HG03066 (cell line): Measurements from ENCODE around the gene SREBF2.

Experiments used
- ATAC-seq: cut with Tn5 transposase; IDR thresholded peaks from one replicate; pipeline ENCODE4 v1.9.1; 2021; ENCODE audit warnings: low read depth; ENCODE audit not compliant: unreplicated experiment

The SREBF2 gene

GRCh38 chr22:41832553-41833368, at the start of gene SREBF2:
TSS of gene SREBF2 (plus strand) at chr22:41833105. CDS start at chr22:41833271, 166 bp downstream.
- peak; percentile 91 for ATAC-seq

- ATAC-seq, result no peak
Measured at GRCh38 chr22:41787331-41787730, 45.6 kb upstream of the SREBF2 start.

DNA sequence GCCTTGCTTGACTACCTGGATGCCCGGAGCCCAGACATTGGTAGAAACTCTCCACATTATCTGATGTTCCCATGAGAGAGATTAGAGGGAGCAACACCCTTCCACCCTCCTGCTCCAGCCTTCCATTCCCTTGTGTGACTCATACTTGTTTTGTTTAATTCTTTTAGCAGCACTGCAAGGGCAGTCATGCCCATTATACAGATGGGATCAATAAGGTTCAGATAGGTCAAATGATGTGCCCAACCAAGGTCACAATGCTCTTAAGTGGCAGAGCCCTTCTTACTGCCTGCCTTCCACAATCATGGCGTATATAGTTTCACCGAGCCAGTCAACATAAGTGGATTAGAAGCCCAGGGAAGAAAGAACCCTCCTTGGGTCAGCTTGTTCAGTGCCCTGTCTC, 39.0 kb upstream of the SREBF2 start:
- no peak for ATAC-seq

DNA sequence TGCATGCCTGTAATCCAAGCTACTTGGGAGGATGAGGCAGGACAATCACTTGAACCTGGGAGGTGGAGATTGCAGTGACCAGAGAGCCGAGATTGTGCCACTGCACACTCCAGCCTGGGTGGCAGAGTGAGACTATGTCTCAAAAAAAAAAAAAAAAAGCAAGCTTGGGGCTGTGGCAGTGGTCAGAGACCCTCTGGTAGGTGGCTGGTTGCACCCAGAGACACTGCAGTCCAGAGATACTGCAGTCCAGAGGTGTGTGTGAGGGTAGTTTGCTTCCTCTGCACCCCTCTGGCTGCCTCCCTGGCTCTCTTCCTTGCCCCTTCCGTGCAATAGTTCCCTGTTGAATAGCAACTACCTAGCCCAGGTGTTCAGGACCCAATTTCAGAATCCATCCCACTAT, 34.2 kb upstream of the SREBF2 start:
- ATAC-seq, result no peak

DNA sequence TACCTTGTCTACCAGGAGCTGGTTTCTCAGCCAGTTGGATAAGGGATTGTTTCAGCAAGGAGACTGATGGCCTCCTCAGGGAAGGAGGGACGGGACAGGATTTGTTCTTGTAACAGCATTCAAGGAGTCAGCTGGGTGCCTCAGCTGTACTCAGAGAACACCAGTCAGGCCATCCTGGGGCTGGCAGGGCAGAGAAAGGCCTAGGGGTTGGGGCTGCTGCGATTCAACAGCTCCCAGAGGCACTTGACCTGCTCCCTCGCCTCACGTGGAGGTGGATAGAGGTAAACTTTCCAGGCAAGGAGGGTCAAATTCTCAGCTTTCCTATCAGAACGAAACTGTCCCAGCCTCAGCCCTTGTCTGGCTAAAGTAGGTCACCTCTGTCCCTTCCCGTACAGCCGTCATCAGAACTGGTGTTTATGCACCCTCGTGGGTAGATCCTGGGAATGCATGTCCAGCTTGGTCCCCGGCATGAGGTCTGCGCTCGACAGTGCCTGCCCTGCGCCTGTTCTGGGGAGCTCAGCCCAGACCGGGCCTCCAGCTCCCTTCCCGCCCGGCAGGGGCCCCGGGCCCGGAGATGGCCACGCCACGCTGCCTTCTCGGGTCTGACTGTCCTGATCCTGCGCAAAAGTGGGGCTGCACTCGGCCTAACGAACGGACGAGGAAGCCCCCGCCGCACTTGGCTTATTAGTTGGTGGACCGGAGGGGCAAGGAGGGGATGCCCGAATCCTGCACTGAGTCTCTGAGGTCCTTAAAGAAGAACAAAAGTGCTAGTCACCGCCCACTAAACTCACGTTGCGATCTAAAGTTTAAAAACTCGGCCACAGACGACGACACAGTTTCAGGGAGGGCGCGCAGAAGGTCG, 33.2 kb upstream of the SREBF2 start:
- ATAC-seq, result peak; percentile 42

- ATAC-seq, result peak; percentile 86
Measured at GRCh38 chr22:41800348-41801146, 32.4 kb upstream of the SREBF2 start, which contains the start of gene CCDC134. TSS of gene CCDC134 (plus strand) at chr22:41800679. CDS start at chr22:41808891, 8,212 bp downstream.

DNA sequence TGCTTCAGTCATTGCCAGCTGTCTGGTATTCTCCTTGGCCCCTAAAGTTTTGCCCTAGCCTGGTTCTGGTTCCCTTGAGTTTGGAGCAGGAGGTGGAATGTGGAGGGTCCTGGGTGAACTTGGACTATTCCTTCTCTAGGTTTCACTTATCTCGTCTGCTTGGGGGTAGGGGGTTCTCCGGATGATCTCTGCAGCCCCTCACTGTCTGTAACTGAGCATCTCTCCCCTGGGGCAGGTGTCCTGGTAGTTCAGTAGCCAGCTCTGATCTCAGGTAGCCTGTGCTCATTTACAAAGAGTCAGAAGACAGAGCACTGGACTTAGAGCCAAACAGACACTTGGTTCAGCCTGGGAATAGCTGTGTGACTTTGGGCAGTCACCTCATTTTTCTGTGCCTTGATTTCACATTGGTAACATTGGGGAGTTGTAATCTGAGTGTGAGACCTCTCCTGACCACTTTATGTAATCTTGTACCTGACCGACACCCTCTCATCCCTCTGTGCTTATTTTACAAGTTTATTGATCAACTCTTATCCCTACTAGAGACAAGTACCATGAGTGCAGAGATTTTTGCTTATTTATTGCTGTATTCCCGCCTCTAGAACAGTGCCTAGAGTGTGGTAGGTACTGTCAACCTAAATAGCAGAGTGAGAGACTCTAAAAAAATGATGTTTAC, 31.6 kb upstream of the SREBF2 start:
- ATAC-seq, result no peak

DNA sequence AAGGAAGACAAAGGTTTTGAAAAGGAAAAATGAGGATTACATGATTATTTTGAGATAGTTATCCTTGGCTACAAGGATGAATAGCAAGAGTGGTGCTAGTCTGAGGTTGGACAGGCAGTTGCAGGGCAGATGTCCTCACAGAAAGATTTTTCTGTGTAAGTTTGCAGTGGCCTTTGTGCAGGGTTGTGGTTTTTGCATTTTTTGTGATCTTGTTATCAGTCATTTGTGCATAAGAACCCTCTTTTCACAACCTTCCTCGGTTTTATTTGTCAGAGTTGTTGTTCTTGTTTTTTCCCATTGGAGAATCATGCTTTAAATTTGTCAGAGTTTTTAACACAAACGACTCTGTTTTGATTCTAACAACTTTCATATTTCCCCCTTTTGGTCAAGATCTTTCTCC, 31.0 kb upstream of the SREBF2 start:
- no peak for ATAC-seq

- ATAC-seq, result no peak
Measured at GRCh38 chr22:41805639-41806038, 27.3 kb upstream of the SREBF2 start.

- ATAC-seq, result no peak
Measured at GRCh38 chr22:41808400-41808799, 24.5 kb upstream of the SREBF2 start.

DNA sequence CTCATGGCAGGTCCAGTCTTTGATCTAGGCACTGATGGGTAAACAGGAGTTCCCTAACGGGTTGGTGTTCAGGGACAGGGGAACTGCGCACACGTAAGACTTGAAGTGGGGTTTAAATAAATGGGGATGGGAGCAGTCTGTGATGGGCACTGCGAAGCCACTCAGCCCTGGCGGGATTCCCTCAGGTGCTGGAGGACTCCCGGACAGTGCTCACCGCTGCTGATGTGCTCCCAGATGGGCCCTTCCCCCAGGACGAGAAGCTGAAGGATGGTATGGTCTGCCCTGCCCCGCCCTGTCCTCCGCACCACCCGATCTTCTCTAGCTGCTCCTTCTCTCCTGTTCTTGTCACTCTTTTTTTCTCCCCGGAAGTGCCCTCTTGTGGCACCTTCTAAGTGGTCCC, 22.9 kb upstream of the SREBF2 start:
- no peak for ATAC-seq

DNA sequence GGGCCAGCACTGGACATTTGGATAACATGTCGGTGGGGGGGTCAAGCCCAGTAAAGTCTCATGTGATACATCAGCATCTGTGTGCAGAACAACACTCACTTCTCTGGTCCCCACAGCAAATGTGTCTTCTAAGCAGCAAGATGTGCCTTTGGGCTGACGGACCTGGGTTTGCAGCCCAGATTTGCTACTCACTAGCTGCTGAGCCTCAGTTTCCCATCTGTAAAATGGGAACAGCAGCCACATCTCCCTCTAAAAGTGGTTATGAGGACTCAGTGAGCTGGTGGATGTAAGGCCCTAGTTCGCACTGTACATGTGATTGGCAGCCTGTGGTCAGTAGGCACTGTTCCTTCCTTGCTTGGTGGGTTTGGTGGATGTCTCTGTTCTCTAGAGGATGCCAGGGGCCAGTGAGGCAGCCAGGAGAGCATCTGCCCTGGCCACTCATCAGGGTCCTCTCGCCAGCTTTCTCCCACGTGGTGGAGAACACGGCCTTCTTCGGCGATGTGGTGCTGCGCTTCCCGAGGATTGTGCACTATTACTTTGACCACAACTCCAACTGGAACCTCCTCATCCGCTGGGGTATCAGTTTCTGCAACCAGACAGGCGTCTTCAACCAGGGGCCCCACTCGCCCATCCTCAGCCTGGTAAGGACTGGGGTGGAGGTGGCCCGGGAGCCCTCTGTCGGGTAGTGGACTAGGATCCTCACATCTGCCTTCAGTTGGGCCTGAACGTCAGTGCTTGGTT, 19.9 kb upstream of the SREBF2 start:
- ATAC-seq, result no peak

DNA sequence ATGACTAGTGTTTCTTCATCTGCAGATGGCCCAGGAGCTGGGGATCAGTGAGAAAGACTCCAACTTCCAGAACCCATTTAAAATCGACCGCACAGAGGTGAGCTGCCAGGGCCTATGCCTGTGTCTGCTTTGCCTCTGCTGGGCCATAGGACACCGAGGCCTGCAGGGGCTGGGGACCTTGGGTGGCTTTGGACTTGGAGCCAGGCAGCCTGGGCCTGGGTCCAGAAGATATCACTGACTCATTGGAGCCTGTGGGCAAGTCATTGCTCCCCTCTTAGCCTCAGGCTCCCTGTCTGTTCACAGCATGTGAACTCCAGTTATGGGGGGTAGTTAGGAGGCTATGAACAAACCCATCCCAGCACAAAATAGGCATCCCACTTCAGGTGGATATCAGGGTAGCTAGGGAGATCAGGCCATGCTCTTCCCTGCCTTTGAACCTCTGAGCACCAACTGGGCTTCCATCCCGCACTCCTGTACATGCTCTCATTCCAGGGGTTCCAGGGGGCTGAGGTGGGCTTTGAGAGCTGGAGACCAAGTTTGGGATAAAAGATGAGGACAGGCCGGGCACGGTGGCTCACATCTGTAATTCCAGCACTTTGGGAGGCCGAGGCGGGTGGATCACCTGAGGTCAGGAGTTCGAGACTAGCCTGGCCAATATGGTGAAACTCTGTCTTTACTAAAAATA, 19.0 kb upstream of the SREBF2 start:
- no peak for ATAC-seq

DNA sequence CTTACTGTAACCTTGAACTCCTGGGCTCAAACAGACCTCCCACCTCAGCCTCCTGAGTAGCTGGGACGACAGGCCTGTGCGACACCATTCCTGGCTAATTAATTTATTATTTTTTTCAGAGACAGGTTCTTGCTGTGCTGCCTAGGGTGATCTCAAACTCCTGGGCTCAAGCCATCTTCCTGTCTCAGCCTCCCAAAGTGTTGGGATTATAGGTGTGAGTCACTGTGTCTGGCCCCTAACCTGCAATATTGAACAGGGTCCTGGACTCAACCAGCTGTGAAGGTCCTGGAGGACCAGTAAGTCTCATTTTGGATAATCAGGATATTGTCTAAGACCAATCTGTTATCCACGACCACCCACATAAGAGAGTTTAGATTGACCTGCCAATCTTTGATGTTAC, 17.2 kb upstream of the SREBF2 start:
- ATAC-seq, result no peak

- ATAC-seq, result no peak
Measured at GRCh38 chr22:41816241-41816640, 16.7 kb upstream of the SREBF2 start.

DNA sequence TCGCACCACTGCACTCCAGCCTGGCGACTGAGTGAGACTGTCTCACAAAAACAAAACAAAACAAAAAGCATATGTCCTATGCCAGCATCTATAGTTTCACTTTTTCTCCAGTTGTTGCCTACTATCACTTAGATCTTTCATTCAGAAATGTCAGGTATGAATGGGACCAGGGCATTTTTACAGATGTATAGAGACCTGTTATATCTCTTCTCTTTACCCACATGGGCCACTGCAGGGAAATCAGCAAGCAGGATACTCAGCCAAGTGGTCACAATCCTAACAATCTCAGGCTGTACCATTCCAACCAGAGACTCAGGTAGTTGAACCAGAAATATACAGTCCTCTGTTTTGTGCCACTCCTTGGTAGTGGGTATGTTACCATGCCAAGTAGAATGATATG, 16.0 kb upstream of the SREBF2 start:
- ATAC-seq, result no peak

GRCh38 chr22:41818011-41818410, 14.9 kb upstream of the SREBF2 start:
- ATAC-seq, result no peak

DNA sequence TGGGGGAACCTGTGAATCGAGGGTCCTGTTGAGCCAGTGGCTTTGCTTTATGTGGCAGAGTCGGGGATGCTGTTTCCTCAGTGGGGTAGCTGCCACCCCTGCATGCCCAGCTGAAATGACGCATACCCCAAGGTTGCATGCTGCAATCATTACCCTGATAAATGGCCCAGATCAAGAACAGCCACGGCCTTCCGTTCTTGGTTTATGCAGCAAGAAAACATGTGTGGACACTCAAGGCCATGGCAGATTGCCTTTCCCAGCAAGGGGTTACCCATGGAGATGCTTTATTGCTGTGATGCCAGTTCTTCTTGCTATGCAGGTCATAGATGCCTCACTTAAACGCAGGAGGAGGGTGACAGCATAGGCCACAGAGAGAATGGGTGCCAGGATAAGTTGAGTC, 14.3 kb upstream of the SREBF2 start:
- ATAC-seq, result no peak

GRCh38 chr22:41819257-41819656, 13.6 kb upstream of the SREBF2 start:
- no peak for ATAC-seq
